ENCODE results near the gene SHLD2. TPM values are rescaled to one million over a fixed set of nuclear protein-coding genes. Genes with fewer than 3 reads are reported as not detected.
"Not testable (repeated sequence)": the region's sequence is repeated elsewhere in the genome, so short reads cannot be mapped to it uniquely, and the experiment has no call there.

The SHLD2 gene
- total RNA-seq, 1 donor from 2014 or later: 29.3 TPM

- no peaks in the 10 kb centered on the region for H3K27me3 Mint-ChIP-seq (ENCODE audit: unreplicated experiment)
- no peak for TF ChIP-seq CTCF (IDR thresholded peaks at IDR 0.05)
- H3K4me3 Mint-ChIP-seq (ENCODE audit: unreplicated experiment): no peak overlapping the region
- H3K9me3 Mint-ChIP-seq (ENCODE audit: unreplicated experiment): no peaks in the 10 kb centered on the region
- DNase-seq (ENCODE audit: extremely low spot score, unreplicated experiment): no peak
- H3K27ac Mint-ChIP-seq (ENCODE audit: unreplicated experiment): no peak overlapping the region
- H3K36me3 Mint-ChIP-seq (ENCODE audit: unreplicated experiment): peaks cover 55% of the 10 kb centered on the region
- no peaks in the 10 kb centered on the region for H3K4me1 Mint-ChIP-seq (ENCODE audit: unreplicated experiment)
Measured at GRCh38 chr10:87066178-87066577, 28.8 kb upstream of the SHLD2 start.

GRCh38 chr10:87066865-87067264 is 28.1 kb upstream of the SHLD2 start:
- Mint-ChIP-seq H3K4me3 (ENCODE audit: unreplicated experiment) (no peak overlapping the region), H3K27ac (ENCODE audit: unreplicated experiment) (no peak overlapping the region), H3K27me3 (ENCODE audit: unreplicated experiment) (no peaks in the 10 kb centered on the region), H3K4me1 (ENCODE audit: unreplicated experiment) (no peaks in the 10 kb centered on the region), H3K9me3 (ENCODE audit: unreplicated experiment) (no peaks in the 10 kb centered on the region), H3K36me3 (ENCODE audit: unreplicated experiment) (peaks cover 59% of the 10 kb centered on the region)
- TF ChIP-seq CTCF (IDR thresholded peaks at IDR 0.05): no peak
- no peak for DNase-seq (ENCODE audit: extremely low spot score, unreplicated experiment)

GRCh38 chr10:87068281-87068680 is 26.7 kb upstream of the SHLD2 start:
- H3K9me3 Mint-ChIP-seq (ENCODE audit: unreplicated experiment): no peaks in the 10 kb centered on the region
- no peak overlapping the region for H3K4me3 Mint-ChIP-seq (ENCODE audit: unreplicated experiment)
- peaks cover 62% of the 10 kb centered on the region for H3K36me3 Mint-ChIP-seq (ENCODE audit: unreplicated experiment)
- DNase-seq (ENCODE audit: extremely low spot score, unreplicated experiment): no peak
- H3K27me3 Mint-ChIP-seq (ENCODE audit: unreplicated experiment): no peaks in the 10 kb centered on the region
- no peaks in the 10 kb centered on the region for H3K4me1 Mint-ChIP-seq (ENCODE audit: unreplicated experiment)
- TF ChIP-seq CTCF (IDR thresholded peaks at IDR 0.05): no peak
- no peak overlapping the region for H3K27ac Mint-ChIP-seq (ENCODE audit: unreplicated experiment)

- H3K4me1 Mint-ChIP-seq (ENCODE audit: unreplicated experiment): no peaks in the 10 kb centered on the region
- H3K36me3 Mint-ChIP-seq (ENCODE audit: unreplicated experiment): peaks cover 37% of the 10 kb centered on the region
- no peak for TF ChIP-seq CTCF (IDR thresholded peaks at IDR 0.05)
- no peaks in the 10 kb centered on the region for H3K27me3 Mint-ChIP-seq (ENCODE audit: unreplicated experiment)
- DNase-seq (ENCODE audit: extremely low spot score, unreplicated experiment): no peak
- H3K4me3 Mint-ChIP-seq (ENCODE audit: unreplicated experiment): no peak overlapping the region
- no peaks in the 10 kb centered on the region for H3K9me3 Mint-ChIP-seq (ENCODE audit: unreplicated experiment)
- no peak overlapping the region for H3K27ac Mint-ChIP-seq (ENCODE audit: unreplicated experiment)
Measured at GRCh38 chr10:87072449-87072848, 22.6 kb upstream of the SHLD2 start.

DNA sequence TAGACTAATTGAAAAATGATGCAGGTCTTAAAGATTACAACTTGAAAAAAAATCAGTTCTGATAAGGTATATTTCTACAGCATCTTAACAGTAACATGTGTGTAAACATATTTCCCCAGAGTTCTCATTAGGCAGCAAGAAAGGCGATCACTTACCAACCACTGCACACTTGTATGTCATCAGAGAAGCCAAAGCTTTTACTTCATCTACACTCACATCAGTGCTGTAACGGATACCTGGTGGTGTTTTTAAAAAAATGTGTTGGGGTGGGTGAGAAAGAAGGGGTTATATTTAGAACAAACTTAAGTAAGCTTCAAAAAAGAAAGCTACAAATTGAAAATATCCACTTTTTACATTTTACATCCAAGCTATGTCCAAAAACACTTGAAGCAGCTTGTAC is 18.6 kb upstream of the SHLD2 start:
- not testable (repeated sequence) for DNase-seq (ENCODE audit: extremely low spot score, unreplicated experiment); H3K27ac Mint-ChIP-seq (ENCODE audit: unreplicated experiment); H3K27me3 Mint-ChIP-seq (ENCODE audit: unreplicated experiment); H3K4me3 Mint-ChIP-seq (ENCODE audit: unreplicated experiment); H3K9me3 Mint-ChIP-seq (ENCODE audit: unreplicated experiment); H3K4me1 Mint-ChIP-seq (ENCODE audit: unreplicated experiment)
- H3K36me3 Mint-ChIP-seq (ENCODE audit: unreplicated experiment): peaks cover 26% of the 10 kb centered on the region

Measured in osteocyte (in vitro differentiated cells).